ENCODE results near the gene PRSS8.
A peak's percentile ranks its signal among the peaks of the same experiment; 100 is the strongest.
"Not testable (repeated sequence)": the region's sequence is repeated elsewhere in the genome, so short reads cannot be mapped to it uniquely, and the experiment has no call there.

The PRSS8 gene

DNA sequence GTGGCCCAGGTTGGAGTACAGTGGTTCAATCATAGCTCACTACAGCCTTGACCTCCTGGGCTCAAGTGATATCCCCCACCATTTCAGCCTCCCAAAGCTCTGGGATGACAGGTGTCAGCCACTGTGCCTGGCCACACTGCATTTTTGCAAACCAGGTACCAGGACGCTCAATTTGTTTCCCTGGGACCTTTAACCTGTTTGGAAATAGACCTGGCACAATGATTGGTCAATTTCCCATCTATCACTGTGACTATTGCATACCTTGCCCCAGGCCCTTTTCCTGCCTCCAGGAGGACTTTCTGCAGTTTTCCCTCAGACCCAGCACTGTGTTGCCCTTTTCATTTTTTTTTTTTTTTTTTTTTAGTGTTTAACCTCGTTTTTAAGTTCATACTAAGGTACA lies 33.3 kb upstream of the PRSS8 start:
- no peak overlapping the region for H3K27ac ChIP-seq (ENCODE audit: low read length)
- no peaks in the 10 kb centered on the region for H3K9me3 ChIP-seq (ENCODE audit: control insufficient read depth, insufficient read depth, low read length)
- DNase-seq (ENCODE audit: low read depth, low spot score), result no peak
- no CpG with 5 or more reads among the region's 2 CpGs for WGBS (ENCODE audit: insufficient coverage, insufficient read length)
- H3K36me3 ChIP-seq (ENCODE audit: control insufficient read depth, insufficient read depth, low read length), result no peaks in the 10 kb centered on the region
- H3K4me3 ChIP-seq (ENCODE audit: low read length), result no peak overlapping the region
- H3K4me1 ChIP-seq (ENCODE audit: control insufficient read depth, insufficient read depth, low read length), result no peaks in the 10 kb centered on the region; the same call in 1 of the 2 replicates
- H3K27me3 ChIP-seq (ENCODE audit: control insufficient read depth, insufficient read depth, low read length), result no peaks in the 10 kb centered on the region

DNA sequence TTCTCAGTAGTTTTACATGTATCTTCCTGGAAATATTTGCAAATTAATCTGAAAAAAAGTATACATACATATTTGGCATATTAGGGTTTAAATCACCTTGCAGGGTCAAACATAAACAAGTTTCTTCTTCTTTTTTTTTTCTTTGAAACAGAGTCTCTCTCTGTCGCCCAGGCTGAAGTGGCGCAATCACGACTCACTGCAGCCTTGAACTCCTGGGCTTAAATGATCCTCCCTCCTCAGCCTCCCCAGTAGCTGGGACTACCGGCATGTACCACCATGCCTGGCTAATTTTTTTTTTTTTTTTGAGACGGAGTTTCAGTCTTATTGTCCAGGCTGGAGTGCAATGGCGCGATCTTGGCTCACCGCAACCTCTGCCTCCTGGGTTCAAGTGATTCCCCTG lies 31.8 kb upstream of the PRSS8 start:
- Histone ChIP-seq H3K4me1 (ENCODE audit: control insufficient read depth, insufficient read depth, low read length) (no peaks in the 10 kb centered on the region; the same call in 1 of the 2 replicates), H3K27ac (ENCODE audit: low read length) (no peak overlapping the region), H3K4me3 (ENCODE audit: low read length) (no peak overlapping the region), H3K27me3 (ENCODE audit: control insufficient read depth, insufficient read depth, low read length) (no peaks in the 10 kb centered on the region), H3K36me3 (ENCODE audit: control insufficient read depth, insufficient read depth, low read length) (no peaks in the 10 kb centered on the region), H3K9me3 (ENCODE audit: control insufficient read depth, insufficient read depth, low read length) (no peaks in the 10 kb centered on the region)
- no CpG with 5 or more reads among the region's 8 CpGs for WGBS (ENCODE audit: insufficient coverage, insufficient read length)
- no peak for DNase-seq (ENCODE audit: low read depth, low spot score)

DNA sequence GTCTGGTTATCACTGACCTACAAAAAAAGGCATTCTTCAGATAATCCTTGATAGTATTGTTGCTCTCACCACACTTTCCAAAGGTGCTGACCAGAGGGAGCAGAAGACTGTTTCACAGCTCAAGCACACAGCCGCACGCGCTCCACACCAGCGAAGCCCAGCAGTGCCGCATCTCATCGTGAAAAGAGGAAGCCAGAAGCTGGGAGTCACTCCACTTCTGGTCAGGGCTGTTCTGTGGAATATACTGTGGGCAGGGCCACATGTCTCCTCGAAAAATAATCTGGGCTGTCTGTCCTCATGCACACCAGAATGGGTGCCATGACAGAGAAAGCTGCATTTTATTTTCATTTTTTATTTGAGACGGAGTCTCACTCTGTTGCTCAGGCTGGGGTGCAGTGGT lies 21.6 kb upstream of the PRSS8 start:
- Histone ChIP-seq H3K9me3 (ENCODE audit: control insufficient read depth, insufficient read depth, low read length) (no peaks in the 10 kb centered on the region), H3K36me3 (ENCODE audit: control insufficient read depth, insufficient read depth, low read length) (no peaks in the 10 kb centered on the region), H3K27me3 (ENCODE audit: control insufficient read depth, insufficient read depth, low read length) (no peaks in the 10 kb centered on the region), H3K4me3 (ENCODE audit: low read length) (no peak overlapping the region), H3K27ac (ENCODE audit: low read length) (no peak overlapping the region), H3K4me1 (ENCODE audit: control insufficient read depth, insufficient read depth, low read length) (no peaks in the 10 kb centered on the region)
- no CpG with 5 or more reads among the region's 8 CpGs for WGBS (ENCODE audit: insufficient coverage, insufficient read length)
- no peak for DNase-seq (ENCODE audit: low read depth, low spot score)

DNA sequence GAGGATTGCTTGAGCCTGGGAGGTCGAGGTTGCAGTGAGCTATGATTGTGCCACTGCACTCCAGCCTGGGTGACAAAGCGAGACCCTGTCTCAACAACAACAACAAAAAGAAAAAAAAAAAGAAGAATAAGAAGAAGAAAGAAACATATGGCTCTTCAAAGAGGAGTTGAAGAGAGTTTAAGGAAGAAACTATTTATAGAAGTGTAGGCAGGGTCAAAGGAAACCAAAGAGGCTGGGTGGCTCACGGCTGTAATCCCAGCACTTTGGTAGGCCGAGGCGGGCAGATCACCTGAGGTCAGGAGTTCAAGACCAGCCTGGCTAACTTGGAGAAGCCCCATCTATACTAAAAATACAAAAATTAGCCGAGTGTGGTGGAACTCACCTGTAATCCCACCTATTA lies 15.4 kb upstream of the PRSS8 start:
- not testable (repeated sequence) for H3K27me3 ChIP-seq (ENCODE audit: control insufficient read depth, insufficient read depth, low read length); H3K9me3 ChIP-seq (ENCODE audit: control insufficient read depth, insufficient read depth, low read length); H3K36me3 ChIP-seq (ENCODE audit: control insufficient read depth, insufficient read depth, low read length); H3K4me3 ChIP-seq (ENCODE audit: low read length); DNase-seq (ENCODE audit: low read depth, low spot score); H3K27ac ChIP-seq (ENCODE audit: low read length); H3K4me1 ChIP-seq (ENCODE audit: control insufficient read depth, insufficient read depth, low read length)
- no CpG with 5 or more reads among the region's 6 CpGs for WGBS (ENCODE audit: insufficient coverage, insufficient read length)

DNA sequence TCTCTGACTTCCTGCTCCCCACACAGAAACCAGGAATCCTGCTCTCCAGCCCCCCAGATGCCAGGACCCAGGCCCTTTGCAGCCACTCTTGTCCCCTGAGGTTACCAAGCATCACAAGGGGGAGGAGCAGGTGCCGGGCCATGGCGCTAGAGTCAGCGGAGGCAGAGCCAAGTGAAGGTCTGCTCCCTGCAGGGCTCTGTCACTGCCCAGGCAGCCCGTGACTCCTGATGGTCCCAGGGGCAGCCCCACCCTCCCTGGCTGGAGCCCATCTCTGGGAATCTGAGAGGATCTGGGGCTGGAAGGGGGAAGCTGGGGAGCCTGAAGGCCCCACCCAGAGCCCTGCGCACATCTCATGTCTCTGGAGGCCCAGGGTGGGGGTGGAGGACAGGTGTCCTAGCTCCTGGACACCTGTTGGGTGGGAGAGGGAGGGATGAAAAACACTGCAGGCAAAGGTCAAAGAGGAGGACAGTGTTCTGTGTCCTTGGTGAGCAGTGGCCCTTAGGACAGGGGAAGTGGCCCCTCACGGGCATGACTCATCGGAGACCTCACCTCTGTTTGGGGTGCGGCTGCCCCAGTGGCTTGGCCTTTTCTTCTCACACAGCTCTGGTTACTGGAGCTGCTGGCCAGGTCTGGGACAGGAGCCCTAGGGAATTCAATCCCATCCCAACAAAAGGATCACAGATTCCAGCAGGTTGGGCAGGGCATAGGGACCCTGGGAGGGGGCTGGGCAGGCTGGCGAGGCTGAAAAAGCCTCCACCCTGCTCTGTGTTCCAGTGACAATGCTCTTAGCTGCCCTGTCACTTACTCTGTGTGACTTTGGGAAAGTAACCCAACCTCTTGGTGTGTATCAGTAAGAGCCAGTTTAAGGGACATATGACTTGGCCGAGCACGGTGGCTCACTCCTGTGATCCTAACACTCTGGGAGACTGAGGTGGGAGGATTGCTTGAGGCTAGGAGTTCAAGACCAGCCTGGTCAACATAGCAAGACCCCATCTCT lies 14.7 kb upstream of the PRSS8 start, which contains the start of gene PRSS36:
Gene PRSS36 (minus strand): TSS at position 173 of the 997 bp plus-strand sequence. CDS start 31 bp downstream, at position 142.
- Histone ChIP-seq H3K27me3 (ENCODE audit: control insufficient read depth, insufficient read depth, low read length) (no peaks in the 10 kb centered on the region), H3K4me3 (ENCODE audit: low read length) (no peak within 1 kb of the TSS), H3K27ac (ENCODE audit: low read length) (no peak within 1 kb of the TSS), H3K4me1 (ENCODE audit: control insufficient read depth, insufficient read depth, low read length) (peaks cover 5% of the 10 kb centered on the region; the same call in 1 of the 2 replicates), H3K36me3 (ENCODE audit: control insufficient read depth, insufficient read depth, low read length) (no peaks in the 10 kb centered on the region), H3K9me3 (ENCODE audit: control insufficient read depth, insufficient read depth, low read length) (no peaks in the 10 kb centered on the region)
- no CpG with 5 or more reads among the region's 11 CpGs for WGBS (ENCODE audit: insufficient coverage, insufficient read length)
- DNase-seq (ENCODE audit: low read depth, low spot score), result no peak

DNA sequence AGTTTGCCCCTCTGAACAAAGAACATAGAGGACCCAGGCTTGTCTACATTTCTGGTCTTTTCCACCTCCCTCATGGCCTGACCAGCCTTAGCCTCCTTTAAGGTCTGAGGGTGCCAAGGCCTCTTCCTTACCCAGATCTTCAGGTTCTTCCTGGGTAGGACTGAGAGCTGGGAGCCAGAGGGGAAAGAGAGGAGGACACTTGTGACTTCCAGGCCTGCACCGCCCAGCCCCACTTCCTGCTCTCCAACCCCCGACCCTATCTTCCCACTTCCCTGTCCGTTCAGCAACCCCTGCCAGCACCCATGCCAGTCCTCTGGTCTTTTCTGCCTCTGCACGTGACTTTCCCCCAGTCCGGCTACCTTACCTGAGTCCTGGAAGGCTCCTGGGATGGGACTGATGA lies 13.8 kb upstream of the PRSS8 start:
- Histone ChIP-seq H3K4me3 (ENCODE audit: low read length) (no peak overlapping the region), H3K27ac (ENCODE audit: low read length) (no peak overlapping the region)

DNA sequence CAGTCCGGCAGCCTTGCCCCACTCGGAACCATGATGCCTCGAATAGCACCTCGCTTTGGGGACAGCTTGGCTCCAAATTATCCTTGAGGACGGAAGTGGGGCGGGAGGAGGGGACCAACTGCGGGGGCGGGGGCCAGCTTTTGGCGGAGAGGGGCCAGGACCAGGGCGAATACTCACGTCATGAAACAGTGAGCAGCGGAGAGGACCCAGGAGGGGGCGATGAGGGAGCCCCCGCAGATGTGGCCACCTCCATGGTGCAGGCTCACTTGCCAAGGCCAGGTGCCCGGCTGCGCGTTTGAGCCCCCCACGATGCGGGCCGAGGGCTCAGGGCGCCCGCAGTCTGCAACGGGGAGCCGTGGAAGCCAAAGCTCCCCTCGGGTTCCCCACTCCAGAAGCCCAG lies 13.4 kb upstream of the PRSS8 start:
- whole genome bisulfite sequencing (ENCODE audit: insufficient coverage, insufficient read length), result no CpG with 5 or more reads among the region's 25 CpGs
- no peaks in the 10 kb centered on the region for H3K9me3 ChIP-seq (ENCODE audit: control insufficient read depth, insufficient read depth, low read length)
- H3K4me3 ChIP-seq (ENCODE audit: low read length), result no peak overlapping the region
- no peaks in the 10 kb centered on the region for H3K36me3 ChIP-seq (ENCODE audit: control insufficient read depth, insufficient read depth, low read length)
- H3K27ac ChIP-seq (ENCODE audit: low read length), result no peak overlapping the region
- no peaks in the 10 kb centered on the region for H3K27me3 ChIP-seq (ENCODE audit: control insufficient read depth, insufficient read depth, low read length)
- peaks cover 5% of the 10 kb centered on the region; the same call in 1 of the 2 replicates for H3K4me1 ChIP-seq (ENCODE audit: control insufficient read depth, insufficient read depth, low read length)
- no peak for DNase-seq (ENCODE audit: low read depth, low spot score)

More for the DNA sequence above, 13.8 kb upstream of the PRSS8 start:
- DNase-seq (ENCODE audit: low read depth, low spot score), result no peak
- WGBS (ENCODE audit: insufficient coverage, insufficient read length), result no CpG with 5 or more reads among the region's 5 CpGs
- Histone ChIP-seq H3K9me3 (ENCODE audit: control insufficient read depth, insufficient read depth, low read length) (no peaks in the 10 kb centered on the region), H3K4me1 (ENCODE audit: control insufficient read depth, insufficient read depth, low read length) (peaks cover 5% of the 10 kb centered on the region; the same call in 1 of the 2 replicates), H3K36me3 (ENCODE audit: control insufficient read depth, insufficient read depth, low read length) (no peaks in the 10 kb centered on the region), H3K27me3 (ENCODE audit: control insufficient read depth, insufficient read depth, low read length) (no peaks in the 10 kb centered on the region)

DNA sequence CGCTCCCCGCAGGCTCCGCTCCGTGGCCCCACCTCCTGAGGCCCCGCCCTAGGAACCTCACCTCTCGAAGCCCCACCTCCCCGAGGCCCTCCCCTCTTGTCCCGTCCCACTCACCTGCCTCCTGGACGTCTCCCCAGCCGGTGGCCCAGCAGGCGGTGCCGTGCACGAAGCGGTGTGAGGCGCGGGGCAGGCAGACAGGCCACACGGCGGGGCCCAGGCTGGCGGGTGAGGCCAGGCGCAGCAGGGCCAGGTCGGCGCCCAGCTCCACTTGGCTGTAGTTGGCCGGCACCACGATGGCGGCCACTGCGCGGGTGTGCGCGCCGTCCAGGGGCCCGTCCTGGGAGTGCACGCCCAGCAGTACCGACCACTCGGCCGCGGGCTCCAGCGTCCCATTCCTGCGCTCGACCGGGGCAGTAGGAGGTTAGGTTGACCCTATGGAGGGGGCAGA lies 12.8 kb upstream of the PRSS8 start:
- H3K4me3 ChIP-seq (ENCODE audit: low read length), result peak overlapping the region; percentile 35; the same call in 1 of the 2 replicates
- H3K27ac ChIP-seq (ENCODE audit: low read length), result no peak overlapping the region
- H3K9me3 ChIP-seq (ENCODE audit: control insufficient read depth, insufficient read depth, low read length), result no peaks in the 10 kb centered on the region
- no peaks in the 10 kb centered on the region for H3K36me3 ChIP-seq (ENCODE audit: control insufficient read depth, insufficient read depth, low read length)
- H3K27me3 ChIP-seq (ENCODE audit: control insufficient read depth, insufficient read depth, low read length), result no peaks in the 10 kb centered on the region
- no peak for DNase-seq (ENCODE audit: low read depth, low spot score)
- H3K4me1 ChIP-seq (ENCODE audit: control insufficient read depth, insufficient read depth, low read length), result peaks cover 5% of the 10 kb centered on the region; the same call in 1 of the 2 replicates
- no CpG with 5 or more reads among the region's 40 CpGs for WGBS (ENCODE audit: insufficient coverage, insufficient read length)

DNA sequence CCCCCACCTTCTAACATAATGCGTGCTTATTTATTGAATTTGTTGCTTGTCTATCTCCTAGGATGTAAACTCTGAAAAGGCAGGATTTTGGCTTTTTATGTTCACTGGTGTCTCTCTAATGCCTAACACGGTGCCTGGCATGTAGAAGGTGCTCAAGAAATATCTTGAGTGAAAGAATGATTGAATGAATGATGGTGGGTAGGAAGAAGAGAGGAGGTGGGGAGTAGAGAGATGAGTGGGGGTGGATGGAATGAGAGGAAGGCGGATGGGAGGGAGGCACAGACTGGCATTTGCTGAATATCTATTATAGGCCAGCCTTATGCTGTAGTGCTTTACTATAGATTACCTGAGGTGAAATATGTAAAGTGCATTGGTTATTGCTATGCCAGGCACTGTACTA lies 12.0 kb upstream of the PRSS8 start:
- H3K9me3 ChIP-seq (ENCODE audit: control insufficient read depth, insufficient read depth, low read length), result no peaks in the 10 kb centered on the region
- peaks cover 8% of the 10 kb centered on the region for H3K4me1 ChIP-seq (ENCODE audit: control insufficient read depth, insufficient read depth, low read length)
- H3K27ac ChIP-seq (ENCODE audit: low read length), result no peak overlapping the region
- no peak for DNase-seq (ENCODE audit: low read depth, low spot score)
- H3K36me3 ChIP-seq (ENCODE audit: control insufficient read depth, insufficient read depth, low read length), result no peaks in the 10 kb centered on the region
- WGBS (ENCODE audit: insufficient coverage, insufficient read length), result no CpG with 5 or more reads among the region's 3 CpGs
- no peak overlapping the region for H3K4me3 ChIP-seq (ENCODE audit: low read length)
- H3K27me3 ChIP-seq (ENCODE audit: control insufficient read depth, insufficient read depth, low read length), result no peaks in the 10 kb centered on the region

DNA sequence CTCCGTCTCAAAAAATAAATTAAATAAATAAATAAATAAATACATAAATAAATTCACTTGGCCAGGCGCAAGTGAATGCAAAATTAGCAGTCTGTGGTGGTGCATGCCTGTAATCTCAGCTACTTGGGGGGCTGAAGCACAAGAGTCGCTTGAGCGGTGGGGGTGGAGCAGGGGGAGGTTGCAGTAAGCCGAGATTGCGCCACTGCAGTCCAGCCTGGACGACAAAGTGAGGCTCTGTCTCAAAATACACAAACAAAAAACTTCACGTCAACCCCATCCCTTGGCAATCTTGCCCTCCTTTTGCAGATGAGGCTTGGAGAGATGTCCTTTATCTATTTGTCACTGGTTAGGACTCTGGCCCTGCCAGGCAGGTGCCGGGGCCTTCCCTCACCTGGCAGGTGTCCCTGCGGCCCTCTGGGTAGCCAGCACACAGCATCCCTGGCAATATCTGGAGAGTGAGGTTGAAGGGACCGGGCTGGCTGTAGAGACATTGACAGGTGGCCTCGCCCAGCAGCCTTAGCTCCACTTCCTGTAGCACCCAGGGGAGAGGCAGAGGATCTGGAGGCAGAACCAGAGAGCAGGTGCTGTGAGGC lies 10.0 kb upstream of the PRSS8 start:
- Histone ChIP-seq H3K36me3 (ENCODE audit: control insufficient read depth, insufficient read depth, low read length) (no peaks in the 10 kb centered on the region), H3K4me1 (ENCODE audit: control insufficient read depth, insufficient read depth, low read length) (peaks cover 14% of the 10 kb centered on the region), H3K4me3 (ENCODE audit: low read length) (no peak overlapping the region), H3K27me3 (ENCODE audit: control insufficient read depth, insufficient read depth, low read length) (no peaks in the 10 kb centered on the region), H3K27ac (ENCODE audit: low read length) (no peak overlapping the region), H3K9me3 (ENCODE audit: control insufficient read depth, insufficient read depth, low read length) (no peaks in the 10 kb centered on the region)
- no CpG with 5 or more reads among the region's 12 CpGs for WGBS (ENCODE audit: insufficient coverage, insufficient read length)
- no peak for DNase-seq (ENCODE audit: low read depth, low spot score)

Measured in iPS DF 6.9 (cell line).